Fibroblast of skin of right biceps (primary cell): ENCODE results near the gene AFAP1.
A peak's percentile ranks its signal among the peaks of the same experiment; 100 is the strongest.

Source experiments
- DNase-seq: peaks from one replicate; pipeline ENCODE4 v3.0.0-alpha.2; 2013

The AFAP1 gene

DNA sequence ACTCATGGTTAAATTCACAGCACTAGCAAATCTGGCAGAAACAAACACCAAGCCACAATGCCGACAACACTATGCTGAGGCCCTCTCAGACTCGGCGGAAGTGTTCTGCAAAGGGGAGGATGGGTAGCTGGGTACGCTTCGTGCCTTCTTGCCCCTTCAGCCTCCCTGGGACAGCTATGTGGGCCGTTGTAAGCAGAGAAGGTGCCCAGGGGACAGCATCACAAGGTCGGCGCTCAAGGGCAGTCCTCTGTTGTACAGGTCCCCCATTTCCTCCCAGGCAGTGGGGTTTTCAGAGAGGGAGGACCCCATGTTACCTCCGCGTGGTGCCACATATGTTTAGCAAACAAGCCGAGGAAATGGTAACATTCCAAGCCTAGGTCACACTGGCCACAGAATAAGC, 173.6 kb downstream of the AFAP1 start:
- DNase-seq, result no peak

DNA sequence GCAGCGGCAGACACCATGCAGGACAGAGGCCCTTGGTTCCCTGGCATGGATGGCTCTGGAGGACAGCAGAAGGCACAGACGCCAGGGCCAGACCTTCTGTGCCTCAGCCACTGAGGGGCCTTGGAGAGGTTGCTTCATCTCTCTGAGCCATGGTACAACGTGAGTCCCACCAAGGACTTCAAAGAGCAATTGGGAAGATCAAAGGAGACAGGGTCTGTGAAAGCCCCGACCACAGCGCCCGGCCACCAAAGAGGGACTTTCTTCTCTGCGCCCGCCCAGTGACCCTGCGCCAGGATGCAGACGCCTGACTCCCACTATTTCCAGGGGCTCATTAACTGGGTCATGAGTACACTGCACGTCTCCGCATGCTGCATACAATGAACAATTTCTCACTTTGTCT, 174.0 kb downstream of the AFAP1 start:
- DNase-seq, result no peak

DNA sequence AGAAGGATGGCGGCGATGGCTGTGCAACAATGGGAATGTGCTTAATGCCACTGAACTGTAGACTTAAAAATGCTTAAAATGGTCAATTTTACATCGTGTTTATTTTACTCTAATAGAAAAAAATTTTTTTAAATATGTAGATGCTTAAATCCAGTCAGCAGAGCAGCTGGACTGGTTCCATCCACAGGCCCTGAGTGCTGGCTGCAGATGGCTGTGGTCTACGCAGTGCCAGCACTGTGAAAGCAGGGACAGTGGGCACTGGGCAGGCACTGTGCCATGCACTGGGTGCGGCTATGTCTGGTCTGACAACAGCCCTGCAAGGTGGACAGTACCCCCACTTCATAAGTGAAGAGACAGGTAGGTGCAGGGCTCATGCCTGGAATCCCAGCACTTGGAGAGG, 175.2 kb downstream of the AFAP1 start:
- no peak for DNase-seq

DNA sequence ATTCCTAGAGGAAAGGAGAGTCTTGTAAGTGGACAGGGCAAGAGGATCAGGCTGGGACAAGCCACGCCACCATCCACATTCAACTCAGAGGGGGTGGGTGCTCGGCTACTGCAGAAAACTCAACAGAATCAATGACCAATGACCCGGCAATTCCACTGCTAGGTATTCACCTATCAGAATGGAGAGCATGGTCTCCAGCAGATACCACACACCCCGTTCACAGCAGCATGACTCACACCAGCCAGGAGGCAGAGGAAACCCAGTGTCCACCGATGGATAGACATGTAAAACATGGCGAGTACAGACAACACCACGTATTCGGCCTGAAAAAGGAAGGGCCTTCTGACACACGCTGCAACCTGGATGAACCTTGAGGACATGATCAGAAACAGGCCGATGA, 175.9 kb downstream of the AFAP1 start:
- DNase-seq, result peak; percentile 77

DNA sequence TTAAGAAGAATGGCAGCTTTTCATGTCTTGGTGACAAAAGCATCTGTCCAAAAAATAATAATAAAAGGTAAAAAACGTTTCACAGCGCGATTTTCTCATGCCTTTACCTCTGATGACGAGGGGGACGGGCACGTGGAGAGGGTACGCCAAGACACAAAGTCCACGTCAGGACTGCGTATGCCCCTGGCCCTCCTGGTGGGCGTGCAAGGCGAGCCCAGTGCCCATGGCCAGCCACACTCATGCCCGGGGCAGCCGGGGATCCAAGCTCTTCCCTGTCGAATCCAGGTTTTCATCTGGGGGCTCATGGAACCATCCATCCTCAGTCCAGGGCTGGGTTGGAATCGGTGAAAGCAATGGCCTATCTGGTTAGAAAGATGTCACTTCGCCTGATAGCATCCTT, 176.6 kb downstream of the AFAP1 start:
- DNase-seq, result no peak

DNA sequence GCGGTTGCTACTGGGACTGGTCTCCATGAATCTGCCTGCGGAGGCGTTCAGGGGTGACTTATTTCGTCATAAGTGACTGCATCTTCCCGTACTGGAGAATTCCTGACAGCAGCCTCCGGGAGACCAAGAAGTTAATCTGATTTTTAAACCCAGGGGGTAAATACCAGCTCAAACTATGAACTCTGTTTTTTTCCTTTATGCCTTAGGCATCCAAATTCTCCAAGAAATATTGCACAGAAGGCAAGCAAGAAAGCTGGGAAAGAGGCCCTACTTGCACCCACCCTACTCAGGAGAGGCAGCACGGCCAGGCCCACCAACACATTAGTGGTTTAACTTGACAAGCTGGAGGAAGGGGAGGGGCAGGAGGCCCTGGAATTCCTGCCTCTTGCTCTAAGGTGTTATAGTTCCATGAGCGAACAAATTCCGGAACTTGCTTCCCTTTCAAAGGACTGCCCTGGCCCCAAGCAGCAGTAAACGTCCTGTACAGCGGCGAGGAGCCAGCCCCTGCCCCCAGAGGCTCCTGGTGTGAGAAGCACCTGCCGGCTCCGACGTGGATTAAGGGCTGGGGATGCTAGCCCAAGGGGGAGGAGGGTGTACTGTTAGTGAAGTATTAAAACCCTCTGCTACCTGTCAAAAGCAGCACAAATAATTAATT, 177.2 kb downstream of the AFAP1 start:
- DNase-seq, result no peak

DNA sequence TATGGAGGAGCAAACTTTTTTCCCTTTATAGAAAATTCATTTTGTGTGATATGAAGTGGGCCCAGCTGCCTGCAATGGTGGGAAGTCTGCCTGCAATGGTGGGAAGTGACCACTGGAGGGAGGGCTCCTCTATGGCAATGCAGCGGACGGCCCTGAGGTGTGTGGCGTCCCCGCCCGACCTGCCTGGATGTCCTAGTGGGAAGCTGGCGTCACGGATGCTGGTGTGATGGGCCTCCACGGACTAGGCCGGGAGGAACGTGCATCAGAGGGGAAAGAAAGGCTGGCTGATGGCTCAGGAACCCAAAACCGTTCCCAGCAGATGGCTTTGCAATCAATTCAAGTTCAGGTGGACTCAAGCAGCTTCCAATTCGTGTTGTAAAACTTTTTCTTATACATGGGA, 177.9 kb downstream of the AFAP1 start:
- DNase-seq, result peak; percentile 63

DNA sequence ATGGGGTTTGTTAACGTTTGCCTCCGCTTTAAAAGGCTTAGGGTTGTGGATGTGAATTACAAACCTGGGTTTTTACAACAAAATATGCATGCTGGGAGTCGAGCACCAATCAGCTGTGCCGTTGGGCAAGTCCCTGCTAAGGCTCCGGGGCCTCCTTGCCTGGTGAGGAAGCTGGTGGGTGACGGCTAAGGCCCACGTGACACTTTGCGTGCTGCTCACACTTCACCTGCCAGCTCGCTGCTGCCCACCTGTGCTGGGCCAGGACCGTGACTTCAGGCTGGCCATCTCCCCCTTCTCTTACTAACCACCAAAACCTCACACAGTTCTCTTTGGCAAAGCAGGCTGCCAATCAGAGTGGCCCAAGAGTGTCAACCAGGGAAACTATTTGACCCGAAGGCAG, 178.3 kb downstream of the AFAP1 start:
- DNase-seq, result no peak

DNA sequence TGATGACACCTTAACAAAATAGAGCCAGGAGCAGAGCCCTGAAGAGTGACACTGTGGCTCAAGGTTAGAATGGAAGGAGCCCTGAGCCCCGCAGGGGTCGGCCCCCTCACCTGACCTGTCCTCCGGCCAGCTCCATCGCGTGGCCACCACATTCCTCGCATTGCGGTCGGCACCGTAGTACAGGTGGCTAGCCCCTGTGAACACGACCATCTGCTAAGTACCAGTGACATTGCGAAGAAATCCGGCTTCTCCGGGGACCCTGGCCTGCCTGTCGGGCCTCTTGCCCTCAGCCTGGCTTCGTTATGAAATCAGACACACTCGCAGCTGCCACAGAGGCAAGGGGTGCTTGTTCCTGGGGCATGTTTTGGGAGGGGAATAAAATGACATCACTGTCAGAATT, 179.0 kb downstream of the AFAP1 start:
- no peak for DNase-seq

DNA sequence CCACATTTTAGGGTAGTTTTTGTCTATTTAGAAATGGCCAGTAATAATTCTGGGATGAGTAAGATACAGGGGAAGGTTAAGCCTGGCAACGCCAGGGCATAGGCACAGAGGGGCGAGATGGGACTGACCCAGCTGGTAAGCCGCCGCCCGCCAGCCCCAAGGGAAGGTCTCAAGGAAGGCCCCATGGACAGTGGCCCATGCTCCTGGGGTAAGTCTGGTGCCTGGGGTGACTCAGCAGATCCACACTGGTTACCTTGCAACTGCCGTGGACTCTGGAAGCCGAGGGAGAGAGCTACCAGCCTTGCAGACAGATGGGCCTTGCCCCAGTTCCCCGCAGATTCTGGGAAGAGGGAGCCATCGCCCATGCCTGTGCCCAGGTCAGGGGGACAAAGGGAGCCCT, 179.4 kb downstream of the AFAP1 start:
- DNase-seq, result no peak

DNA sequence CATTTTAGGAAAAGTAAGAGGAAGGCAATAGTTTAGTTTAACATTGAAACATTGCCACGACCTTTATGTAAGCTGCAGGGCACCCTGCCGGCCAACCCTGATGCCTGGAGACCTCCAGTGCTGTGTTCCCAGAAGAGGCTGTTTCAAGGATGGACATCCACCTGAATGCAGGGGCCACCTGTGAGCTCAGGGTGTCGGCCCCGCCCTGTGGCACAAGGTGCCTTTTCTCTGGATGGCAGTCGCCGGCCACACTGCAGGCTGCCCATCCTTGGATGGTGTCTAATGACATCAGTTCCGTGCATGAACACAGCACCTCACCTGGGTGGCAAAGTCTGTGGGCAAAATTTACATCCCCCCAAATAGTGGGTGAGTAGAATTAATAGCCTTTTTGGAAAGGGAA, 180.0 kb downstream of the AFAP1 start:
- no peak for DNase-seq

DNA sequence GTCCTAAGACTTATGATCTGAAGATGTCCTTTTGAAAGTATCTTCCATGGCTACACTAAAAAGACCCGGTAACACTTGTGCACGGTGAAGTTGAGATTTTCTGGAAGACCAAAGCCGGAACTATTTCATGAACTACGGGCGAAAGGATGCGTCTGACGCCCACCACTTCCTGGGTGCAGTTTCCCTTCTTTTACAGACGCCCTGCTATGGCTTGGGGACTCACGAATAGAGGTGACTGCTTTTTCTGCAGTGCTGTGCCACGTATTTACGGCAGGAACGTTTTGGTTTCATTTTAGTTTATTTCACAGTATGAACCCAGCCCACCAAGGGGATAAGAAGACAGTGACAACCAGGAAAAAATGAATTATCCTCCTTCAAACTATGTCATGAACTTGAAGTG, 180.4 kb downstream of the AFAP1 start:
- DNase-seq, result no peak

DNA sequence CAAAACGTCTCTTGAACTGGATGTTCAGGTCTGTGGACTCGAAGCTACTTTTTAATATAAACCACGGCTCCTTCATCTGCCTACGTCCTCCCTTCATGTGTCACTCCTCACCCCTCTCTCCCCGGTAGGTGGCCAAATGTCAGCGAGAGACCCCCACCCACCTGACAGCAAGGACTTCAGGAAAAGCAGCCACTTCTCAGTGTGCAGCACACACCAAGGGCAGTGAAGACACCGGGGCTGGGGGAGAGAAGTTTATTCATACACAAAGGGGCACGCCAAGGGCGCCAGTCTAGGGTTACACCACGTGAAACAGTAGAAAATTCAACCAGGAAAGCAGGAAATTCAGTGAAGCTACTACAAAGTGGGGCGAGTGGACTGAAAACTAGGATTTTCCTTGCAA, 181.2 kb downstream of the AFAP1 start:
- DNase-seq, result no peak

DNA sequence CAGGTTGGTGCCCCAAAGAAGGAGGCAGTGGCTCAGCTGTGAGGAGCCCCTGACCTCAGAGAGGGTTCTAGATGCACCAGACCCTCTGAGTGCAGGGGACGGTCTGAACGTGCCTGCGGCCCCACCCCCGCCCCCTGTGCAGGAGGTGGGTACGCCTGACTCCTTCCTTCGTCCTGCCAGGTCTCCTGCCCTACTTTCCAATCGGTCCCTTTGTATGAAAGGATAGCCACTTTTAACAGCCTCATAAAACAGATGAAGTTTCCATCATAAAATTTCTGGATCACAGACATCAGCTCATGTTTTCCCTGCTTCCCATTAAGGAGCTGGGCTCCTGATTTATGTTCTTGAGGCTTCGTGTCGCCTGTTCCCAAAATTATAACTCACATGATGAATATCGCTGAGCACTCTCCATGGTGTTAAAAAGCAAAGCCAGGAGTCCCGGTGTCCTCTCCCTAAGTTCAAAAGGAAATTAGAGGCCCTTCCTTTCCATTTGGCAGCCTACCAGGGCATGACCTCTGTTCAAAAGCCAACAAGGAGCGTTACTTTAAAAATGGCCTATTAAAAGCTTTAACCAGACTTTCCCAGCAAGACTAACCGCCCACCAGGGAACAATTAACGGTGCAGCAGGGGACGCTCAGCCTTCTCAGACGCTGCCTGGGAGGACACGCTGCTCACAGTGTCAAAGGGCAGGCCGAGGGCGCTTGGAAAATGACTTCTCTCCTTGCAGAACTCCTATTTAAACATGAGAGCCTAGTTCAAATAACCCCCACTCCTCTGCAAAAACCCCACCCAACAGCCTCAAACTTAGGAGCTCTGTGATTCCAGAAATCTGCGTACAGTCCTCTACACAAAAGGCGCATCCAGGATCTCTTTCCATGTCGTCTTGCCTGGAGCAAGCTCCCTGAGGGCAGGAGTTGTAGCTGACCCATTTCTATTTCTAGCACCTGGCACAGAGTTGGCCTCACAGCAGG, 181.9 kb downstream of the AFAP1 start:
- DNase-seq, result no peak

DNA sequence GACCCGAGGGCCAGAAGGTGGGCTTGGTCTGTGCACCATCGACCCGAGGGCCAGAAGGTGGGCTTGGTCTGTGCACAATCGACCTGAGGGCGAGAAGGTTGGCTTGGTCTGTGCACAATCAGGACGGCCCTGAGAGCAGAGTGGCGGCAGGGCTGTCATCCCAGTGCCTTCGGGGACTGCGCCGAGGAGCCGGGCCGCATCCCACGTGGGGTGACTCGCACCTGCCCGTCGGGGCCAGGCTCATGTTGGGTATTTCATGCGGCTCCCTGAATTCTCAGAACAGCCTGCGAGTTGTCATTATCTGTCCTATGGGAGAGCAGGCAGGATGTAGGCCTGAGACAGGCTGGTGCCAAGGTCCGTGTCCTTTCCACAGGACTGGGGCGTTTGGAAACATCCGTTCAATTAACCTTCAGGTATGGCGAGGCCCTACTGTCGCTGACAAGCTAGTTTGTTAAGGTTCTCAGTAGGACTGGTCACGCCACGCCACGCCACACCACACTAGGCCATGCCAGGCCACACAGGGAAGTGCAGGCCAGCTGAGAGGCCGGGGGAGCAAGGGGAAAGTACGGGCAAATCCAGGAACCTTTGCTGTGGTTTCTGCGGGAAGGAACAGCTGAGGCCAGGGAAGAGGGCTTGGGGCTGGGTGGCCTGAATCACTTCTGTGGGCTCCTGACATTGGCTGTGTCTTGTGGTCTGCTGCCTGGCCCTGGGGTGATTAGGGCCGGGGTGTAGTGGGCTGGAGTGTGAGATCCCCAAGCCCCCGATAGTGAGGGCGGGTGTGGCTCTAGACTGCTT, 182.9 kb downstream of the AFAP1 start:
- no peak for DNase-seq

DNA sequence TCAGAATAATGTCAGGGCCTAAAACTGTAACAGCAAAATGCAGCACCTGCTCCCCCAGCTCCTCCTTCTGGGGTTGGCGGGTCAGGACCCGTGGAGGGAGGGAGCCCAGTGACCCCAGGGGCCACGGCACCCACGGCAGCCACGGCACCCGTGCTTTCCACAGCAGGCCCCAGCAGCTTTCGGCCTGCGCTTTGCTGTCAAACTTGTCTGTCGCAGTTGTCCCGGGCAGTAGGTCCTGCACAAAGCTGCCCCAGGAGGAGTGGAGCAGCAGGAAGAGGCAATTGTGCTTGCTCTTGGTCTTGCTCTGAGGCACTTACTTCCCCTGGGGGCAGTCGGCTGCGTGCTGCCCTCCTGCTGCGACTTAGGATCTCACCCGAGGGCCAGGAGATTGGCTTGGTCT, 183.6 kb downstream of the AFAP1 start:
- DNase-seq, result no peak

DNA sequence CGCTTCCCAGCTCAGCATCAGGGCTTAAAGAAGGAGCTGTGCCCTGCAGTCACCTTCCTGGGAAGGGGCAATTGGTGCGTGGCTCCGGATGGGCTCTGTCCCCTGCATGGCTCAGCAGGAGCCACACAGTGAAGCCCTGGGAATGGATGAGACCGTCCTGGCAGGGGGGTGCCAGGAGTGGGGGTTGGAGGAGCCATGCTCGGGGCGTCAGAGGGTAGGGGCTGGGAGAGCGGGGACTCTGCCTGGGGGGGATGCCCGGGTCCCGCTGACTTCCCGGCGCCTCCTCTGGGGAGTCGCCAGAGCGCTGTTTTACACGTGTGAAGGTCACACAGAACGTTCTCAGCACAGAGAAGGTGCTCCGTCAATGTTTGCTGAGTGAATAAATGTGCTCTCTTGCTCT, 184.1 kb downstream of the AFAP1 start:
- DNase-seq, result no peak

DNA sequence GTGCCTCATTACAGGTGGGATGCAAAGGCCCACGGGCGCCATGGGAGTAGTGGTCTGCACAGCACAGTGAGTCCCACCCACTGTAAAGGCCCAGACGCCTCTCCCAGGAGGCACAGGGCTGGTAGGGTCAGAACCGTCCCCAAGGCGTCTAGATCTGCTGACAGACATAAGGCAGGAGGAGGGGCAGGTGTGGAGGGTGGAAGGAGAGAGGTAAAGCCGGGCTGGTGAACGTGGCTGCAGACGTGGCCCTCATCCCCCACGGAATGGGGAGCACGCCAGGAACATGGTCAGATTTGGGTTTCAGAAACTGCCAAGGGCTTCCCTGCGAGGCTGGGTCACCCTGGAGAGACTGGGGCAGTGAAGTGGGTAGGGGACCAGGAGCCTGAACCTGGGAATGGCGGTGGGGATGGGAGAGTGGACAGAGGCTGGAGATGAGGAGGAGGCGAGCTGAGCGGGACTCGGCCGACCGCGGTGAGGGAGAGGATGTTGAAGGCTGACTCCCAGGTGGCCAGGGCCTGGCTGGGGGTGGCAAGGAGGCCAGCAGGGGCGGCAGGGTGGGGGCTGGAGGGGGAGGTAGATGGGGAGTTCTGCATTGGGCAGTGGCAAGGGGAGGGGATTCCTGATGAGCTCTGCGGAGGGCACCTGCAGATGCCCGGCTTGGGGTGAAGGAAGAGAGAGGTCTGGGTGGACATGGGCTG, 184.9 kb downstream of the AFAP1 start:
- DNase-seq, result no peak

DNA sequence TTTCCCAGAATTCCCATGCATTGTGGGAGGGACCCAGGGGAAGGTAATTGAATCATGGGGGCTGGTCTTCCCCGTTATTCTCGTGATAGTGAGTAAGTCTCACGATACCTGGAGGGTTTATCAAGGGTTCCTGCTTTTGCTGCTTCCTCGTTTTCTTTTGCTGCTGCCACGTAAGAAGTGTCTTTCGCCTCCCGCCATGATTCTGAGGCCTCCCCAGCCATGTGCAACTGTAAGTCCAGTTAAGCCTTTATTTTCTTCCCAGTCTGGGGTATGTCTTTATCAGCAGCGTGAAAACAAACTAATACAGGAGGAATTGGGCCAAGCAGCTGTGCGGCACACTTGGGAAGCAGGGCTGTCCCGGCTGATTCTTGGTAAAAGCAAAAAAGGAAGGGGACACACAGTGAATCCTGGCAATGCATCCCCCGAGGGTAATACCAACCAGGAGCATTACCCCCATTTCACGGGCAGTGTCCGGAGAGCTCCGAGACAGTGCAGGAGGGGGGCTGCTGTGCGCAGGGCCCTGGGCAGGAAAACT, 185.7 kb downstream of the AFAP1 start:
- DNase-seq, result no peak

DNA sequence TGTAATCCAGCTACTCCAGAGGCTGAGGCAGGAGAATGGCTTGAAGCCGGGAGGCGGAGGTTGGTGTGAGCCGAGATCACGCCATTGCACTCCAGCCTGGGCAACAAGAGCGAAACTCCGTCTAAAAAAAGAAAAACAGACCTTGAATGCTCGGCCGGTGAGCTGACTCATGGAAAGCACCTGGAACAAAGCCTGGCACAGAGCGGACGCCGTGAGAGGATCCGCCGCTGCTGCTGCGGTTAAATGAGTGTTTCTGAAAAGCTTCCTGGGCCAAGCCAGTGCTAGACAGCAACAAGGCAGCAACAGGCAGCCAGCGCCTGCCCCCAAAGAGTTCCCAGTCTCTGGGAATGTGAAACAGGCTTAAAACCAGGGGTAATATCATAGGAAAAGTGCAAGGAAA, 186.4 kb downstream of the AFAP1 start:
- DNase-seq, result no peak

DNA sequence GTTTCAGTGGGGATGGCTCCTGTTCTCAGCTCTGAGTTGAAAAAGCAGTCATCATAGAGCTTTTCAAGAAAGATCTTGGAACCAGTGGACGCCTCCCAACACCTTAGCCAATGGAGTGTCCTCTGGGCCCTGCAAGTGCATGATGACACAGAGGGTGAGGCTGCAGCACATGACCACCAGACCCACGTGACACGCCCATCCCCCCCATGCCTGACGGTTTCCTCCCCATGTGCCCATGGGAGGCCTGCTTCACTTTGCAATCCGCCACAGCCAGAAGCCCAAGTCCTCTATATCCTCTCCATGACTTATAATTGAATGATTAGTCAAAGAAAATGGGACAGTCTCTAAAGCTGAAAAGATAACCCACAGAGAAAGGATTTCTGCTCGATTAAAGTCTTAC, 187.0 kb downstream of the AFAP1 start:
- DNase-seq, result peak; percentile 16

DNA sequence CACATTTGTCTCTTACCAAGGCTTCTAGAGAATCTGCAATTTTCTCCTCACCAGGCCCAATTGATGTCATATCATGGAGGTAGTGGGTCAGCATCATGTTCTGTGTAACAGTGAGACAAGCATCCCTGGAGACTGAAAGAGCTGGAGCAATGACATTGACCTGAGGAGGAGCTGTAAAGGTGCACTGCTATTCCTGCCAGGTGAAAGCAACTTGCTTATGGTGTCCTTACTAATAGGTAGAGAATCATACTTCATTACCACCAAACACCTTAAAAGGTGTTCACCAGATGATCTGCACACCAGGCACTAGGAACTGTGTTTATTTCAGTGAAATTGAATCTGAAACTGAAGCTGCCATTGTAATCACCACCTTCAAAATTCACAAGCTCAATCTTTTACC, 188.7 kb downstream of the AFAP1 start:
- DNase-seq, result no peak

DNA sequence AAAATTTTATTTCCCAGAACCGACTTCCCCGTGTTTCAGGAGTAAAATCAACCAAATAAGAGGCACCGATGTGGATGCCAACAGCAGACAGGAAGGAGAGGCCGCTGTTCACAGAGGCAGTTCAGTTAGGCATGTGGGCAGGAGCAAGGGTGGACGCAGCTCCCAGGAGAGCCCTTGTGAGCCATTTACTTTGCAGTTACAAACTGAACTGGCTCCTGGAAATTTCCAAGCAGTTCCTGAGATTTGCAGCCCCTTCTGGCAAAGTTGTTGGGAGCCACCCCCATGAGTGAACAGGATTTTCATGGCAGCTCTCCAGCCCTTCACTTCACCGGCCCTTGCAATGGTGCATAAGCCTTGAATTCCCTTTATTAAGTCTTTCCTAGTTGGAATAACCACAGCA, 189.1 kb downstream of the AFAP1 start:
- DNase-seq, result peak; percentile 19
